Measurements from ENCODE around the gene TMEM158.

TMEM158 gene

DNA sequence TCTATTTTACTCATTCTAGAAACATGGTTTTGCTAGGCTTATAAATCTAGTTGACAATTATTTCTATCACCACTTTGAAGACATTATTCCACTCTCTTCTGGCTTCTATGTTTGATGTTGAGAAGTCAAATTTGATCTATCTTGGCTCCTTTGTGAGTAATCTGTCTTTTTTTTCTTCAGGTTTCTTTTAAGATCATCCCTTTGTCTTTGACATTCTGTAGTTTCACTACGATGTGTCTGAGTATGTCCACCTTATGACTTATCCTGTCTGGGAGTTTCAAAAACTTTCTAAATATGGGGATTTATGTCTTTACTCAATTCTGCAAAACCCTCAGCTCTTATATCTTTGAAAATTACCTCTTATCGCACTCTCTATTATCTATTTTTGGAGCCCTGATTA is 41.0 kb upstream of the TMEM158 start:
- DNase-seq (ENCODE audit: low spot score), result no peak
- TF ChIP-seq, protein P1, sequence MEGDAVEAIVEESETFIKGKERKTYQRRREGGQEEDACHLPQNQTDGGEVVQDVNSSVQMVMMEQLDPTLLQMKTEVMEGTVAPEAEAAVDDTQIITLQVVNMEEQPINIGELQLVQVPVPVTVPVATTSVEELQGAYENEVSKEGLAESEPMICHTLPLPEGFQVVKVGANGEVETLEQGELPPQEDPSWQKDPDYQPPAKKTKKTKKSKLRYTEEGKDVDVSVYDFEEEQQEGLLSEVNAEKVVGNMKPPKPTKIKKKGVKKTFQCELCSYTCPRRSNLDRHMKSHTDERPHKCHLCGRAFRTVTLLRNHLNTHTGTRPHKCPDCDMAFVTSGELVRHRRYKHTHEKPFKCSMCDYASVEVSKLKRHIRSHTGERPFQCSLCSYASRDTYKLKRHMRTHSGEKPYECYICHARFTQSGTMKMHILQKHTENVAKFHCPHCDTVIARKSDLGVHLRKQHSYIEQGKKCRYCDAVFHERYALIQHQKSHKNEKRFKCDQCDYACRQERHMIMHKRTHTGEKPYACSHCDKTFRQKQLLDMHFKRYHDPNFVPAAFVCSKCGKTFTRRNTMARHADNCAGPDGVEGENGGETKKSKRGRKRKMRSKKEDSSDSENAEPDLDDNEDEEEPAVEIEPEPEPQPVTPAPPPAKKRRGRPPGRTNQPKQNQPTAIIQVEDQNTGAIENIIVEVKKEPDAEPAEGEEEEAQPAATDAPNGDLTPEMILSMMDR (IDR thresholded peaks at IDR 0.05; ENCODE audit: extremely low read depth, missing control alignments), result no peak

DNA sequence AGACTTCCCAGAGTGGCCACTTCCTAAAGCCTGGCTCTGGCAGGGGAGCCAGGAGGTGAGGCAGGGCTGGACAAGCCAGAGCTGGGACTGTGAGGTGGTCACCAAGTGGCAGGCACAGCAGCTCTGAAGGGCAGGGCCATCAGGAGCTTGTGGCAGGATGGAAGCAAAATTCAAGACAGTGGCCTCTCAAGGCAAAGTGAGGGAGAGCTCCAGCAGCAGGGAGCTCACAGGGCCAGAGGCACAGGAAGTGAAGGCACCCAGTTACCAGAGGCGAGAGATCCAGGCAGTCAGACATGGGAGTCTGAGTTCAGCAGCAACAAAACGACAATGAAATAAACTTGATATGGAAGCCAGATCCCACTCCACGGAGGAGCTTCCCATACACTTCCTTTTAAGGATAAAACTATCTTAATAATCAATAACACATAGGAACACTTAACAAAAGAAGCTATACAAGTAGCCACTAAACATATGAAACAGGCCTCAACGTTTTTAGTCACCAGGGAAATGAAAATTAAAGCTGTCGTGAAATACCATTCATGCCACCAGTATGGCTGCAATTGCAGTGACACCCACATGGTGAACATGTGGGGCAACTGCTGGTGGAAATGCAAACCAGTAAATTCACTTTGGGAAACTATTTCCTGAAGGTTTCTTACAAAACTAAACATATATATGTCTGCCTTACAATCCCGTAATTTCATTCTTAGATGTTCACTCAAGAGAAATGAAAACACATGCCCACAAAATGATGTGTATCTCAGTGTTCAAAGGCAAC is 35.4 kb upstream of the TMEM158 start:
- DNase-seq (ENCODE audit: low spot score), result no peak
- TF ChIP-seq, protein P1 (IDR thresholded peaks at IDR 0.05; ENCODE audit: extremely low read depth, missing control alignments), result no peak

DNA sequence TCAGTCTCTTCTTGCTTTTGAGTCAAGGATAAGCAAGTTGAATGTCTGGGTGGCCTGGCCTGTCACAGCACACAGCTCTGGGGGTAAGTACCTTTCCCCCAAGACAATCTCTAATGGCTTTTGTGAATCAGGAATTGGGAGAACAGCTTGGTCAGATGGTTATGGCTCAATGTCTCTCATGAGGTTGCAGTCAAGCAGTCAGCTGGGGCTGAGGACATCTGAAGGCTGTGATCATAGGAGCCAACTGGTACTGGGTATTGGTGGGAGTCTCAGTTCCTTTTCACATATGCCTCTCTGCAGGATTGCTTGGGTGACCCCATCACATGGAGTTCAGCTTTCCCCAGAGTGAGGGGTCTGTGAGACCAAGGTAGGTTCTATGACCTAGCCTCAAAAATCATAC is 33.0 kb upstream of the TMEM158 start:
- TF ChIP-seq, protein P1 (IDR thresholded peaks at IDR 0.05; ENCODE audit: extremely low read depth, missing control alignments), result no peak

DNA sequence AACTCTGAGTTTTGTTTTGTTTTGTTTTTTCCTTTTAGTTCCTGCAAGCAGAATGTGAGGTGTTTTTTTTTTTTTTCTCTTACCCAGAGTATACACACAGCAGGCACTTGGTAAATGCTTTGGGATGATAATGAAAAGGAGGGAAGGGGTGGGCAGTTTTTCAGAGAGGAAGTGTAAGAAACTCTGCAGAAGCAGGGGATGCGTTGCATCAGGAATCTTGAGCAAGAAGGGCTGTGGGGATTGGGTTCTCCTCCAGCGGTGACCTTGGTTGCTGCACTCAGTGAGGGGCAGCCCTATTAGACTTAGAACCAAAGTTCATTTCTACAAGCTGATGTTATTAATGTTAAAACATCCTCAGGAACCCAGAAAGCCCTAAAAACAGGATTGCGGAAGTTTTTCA is 32.2 kb upstream of the TMEM158 start:
- TF ChIP-seq, protein P1 (IDR thresholded peaks at IDR 0.05; ENCODE audit: extremely low read depth, missing control alignments), result no peak

More for the DNA sequence above, 33.0 kb upstream of the TMEM158 start:
- DNase-seq (ENCODE audit: low spot score), result no peak

DNA sequence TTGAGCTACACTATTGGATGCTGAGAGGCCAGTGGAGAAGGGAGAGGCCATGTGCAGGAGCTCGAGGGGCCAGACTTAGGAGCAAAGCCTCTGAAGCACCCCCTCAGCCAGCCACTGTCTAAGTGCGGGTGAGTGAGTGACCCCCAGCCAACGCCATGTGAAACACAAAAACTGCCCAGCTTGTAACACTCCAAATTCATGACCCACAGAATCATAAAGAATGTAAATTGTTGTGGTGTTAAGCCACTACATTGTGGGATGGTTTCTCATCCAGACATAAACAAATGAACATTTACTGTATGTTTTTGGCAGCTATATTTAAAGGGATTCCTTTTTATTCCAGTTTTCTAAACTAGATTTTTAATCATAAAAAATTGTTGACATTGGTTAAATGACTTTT is 27.2 kb upstream of the TMEM158 start:
- TF ChIP-seq, protein P1 (IDR thresholded peaks at IDR 0.05; ENCODE audit: extremely low read depth, missing control alignments), result no peak
- no peak for DNase-seq (ENCODE audit: low spot score)

More for the DNA sequence above, 32.2 kb upstream of the TMEM158 start:
- no peak for DNase-seq (ENCODE audit: low spot score)

GRCh38 chr3:45252826-45253225 is 26.7 kb upstream of the TMEM158 start:
- TF ChIP-seq, protein P1 (IDR thresholded peaks at IDR 0.05; ENCODE audit: extremely low read depth, missing control alignments), result no peak

GRCh38 chr3:45249391-45249790 is 23.3 kb upstream of the TMEM158 start:
- no peak for DNase-seq (ENCODE audit: low spot score)
- TF ChIP-seq, protein P1 (IDR thresholded peaks at IDR 0.05; ENCODE audit: extremely low read depth, missing control alignments), result no peak

More at GRCh38 chr3:45252826-45253225, 26.7 kb upstream of the TMEM158 start:
- no peak for DNase-seq (ENCODE audit: low spot score)
